ENCODE data around the gene TSC22D4. TPM values are rescaled to one million over a fixed set of nuclear protein-coding genes. Genes with fewer than 3 reads are reported as not detected.

Gene TSC22D4
- total RNA-seq, 1 donor = 18.5 TPM

Other genes starting within 250 kb of the TSC22D4 start
- under 0.01 TPM in 1 of 2 replicates, not detected in the other for gene SPDYE3, start 171.5 kb downstream of the TSC22D4 start, total RNA-seq
- 10.9 and 14.8 TPM in 2 replicates for gene PILRB, start 121.1 kb downstream of the TSC22D4 start, total RNA-seq
- 0.36 and 0.59 TPM in 2 replicates for gene PILRA, start 105.7 kb downstream of the TSC22D4 start, total RNA-seq
- gene ZCWPW1, start 50.5 kb downstream of the TSC22D4 start, total RNA-seq = 2.2 and 2.4 TPM in 2 replicates
- 28.6 and 29.7 TPM in 2 replicates for gene MEPCE, start 49.4 kb downstream of the TSC22D4 start, total RNA-seq
- gene PPP1R35, start 42.7 kb downstream of the TSC22D4 start, total RNA-seq = 9.7 and 11.9 TPM in 2 replicates
- gene SPACDR, start 15.0 kb downstream of the TSC22D4 start, total RNA-seq = 0.36 TPM in 1 of 2 replicates, not detected in the other
- gene NYAP1, start 4.7 kb upstream of the TSC22D4 start, total RNA-seq = under 0.01 and 0.29 TPM in 2 replicates
- 6.5 and 9.4 TPM in 2 replicates for gene AGFG2, start 60.0 kb upstream of the TSC22D4 start, total RNA-seq
- not detected in 2 replicates for gene SAP25, start 94.7 kb upstream of the TSC22D4 start, total RNA-seq
- gene LRCH4, start 106.9 kb upstream of the TSC22D4 start, total RNA-seq = 14.5 and 18.0 TPM in 2 replicates
- gene FBXO24, start 107.1 kb upstream of the TSC22D4 start, total RNA-seq = under 0.01 and 0.36 TPM in 2 replicates
- gene PCOLCE, start 123.1 kb upstream of the TSC22D4 start, total RNA-seq = 231 and 259 TPM in 2 replicates
- 5.1 and 7.1 TPM in 2 replicates for gene MOSPD3, start 133.3 kb upstream of the TSC22D4 start, total RNA-seq
- gene TFR2, start 162.3 kb upstream of the TSC22D4 start, total RNA-seq = under 0.01 and 0.29 TPM in 2 replicates
- not detected in 2 replicates for gene ACTL6B, start 177.2 kb upstream of the TSC22D4 start, total RNA-seq
- gene GNB2, start 194.5 kb upstream of the TSC22D4 start, total RNA-seq = 72.7 and 84.6 TPM in 2 replicates
- gene GIGYF1, start 215.0 kb upstream of the TSC22D4 start, total RNA-seq = 28.9 and 29.3 TPM in 2 replicates
- 25.7 and 27.1 TPM in 2 replicates for gene POP7, start 226.9 kb upstream of the TSC22D4 start, total RNA-seq
- not detected in 2 replicates for gene EPO, start 241.3 kb upstream of the TSC22D4 start, total RNA-seq